Measurements from ENCODE around the gene PYGO1.

The PYGO1 gene

GRCh38 chr15:55546718-55547117 is 41.4 kb downstream of the PYGO1 start:
- H3K27ac ChIP-seq: no peak overlapping the region
- H3K36me3 ChIP-seq (replicated peaks): no peaks in the 10 kb centered on the region
- in situ Hi-C loops (cut with HindIII; ENCODE audit: low pct_ligation_motif_present, low sequenced_read_pairs): no loop called here
- no peak overlapping the region for H3K4me3 ChIP-seq (ENCODE audit: low read depth, low read length)
- TF ChIP-seq CTCF (IDR thresholded peaks at IDR 0.05; ENCODE audit: low read depth, low read length, missing control alignments): no peak
- DNase-seq: peak; percentile 12
- H3K27me3 ChIP-seq (replicated peaks): no peaks in the 10 kb centered on the region

- no peak for DNase-seq
- TF ChIP-seq CTCF (IDR thresholded peaks at IDR 0.05; ENCODE audit: low read depth, low read length, missing control alignments): no peak
- in situ Hi-C loops (cut with HindIII; ENCODE audit: low pct_ligation_motif_present, low sequenced_read_pairs): no loop called here
- Histone ChIP-seq H3K4me3 (ENCODE audit: low read depth, low read length) (no peak overlapping the region), H3K36me3 (replicated peaks) (no peaks in the 10 kb centered on the region), H3K27me3 (replicated peaks) (no peaks in the 10 kb centered on the region), H3K27ac (no peak overlapping the region)
These were observed 52.7 kb downstream of the PYGO1 start for GRCh38 chr15:55535436-55535835.

GRCh38 chr15:55532944-55533343 is 55.2 kb downstream of the PYGO1 start:
- Histone ChIP-seq H3K27ac (no peak overlapping the region), H3K27me3 (replicated peaks) (no peaks in the 10 kb centered on the region), H3K36me3 (replicated peaks) (no peaks in the 10 kb centered on the region), H3K4me3 (ENCODE audit: low read depth, low read length) (no peak overlapping the region)
- in situ Hi-C loops (cut with HindIII; ENCODE audit: low pct_ligation_motif_present, low sequenced_read_pairs): no loop called here
- TF ChIP-seq CTCF (IDR thresholded peaks at IDR 0.05; ENCODE audit: low read depth, low read length, missing control alignments): no peak
- DNase-seq: no peak

GRCh38 chr15:55530861-55531313 is 57.3 kb downstream of the PYGO1 start:
- H3K27ac ChIP-seq: no peak overlapping the region
- DNase-seq: peak; percentile 12
- H3K27me3 ChIP-seq (replicated peaks): no peaks in the 10 kb centered on the region
- in situ Hi-C loops (cut with HindIII; ENCODE audit: low pct_ligation_motif_present, low sequenced_read_pairs): no loop called here
- no peak for TF ChIP-seq CTCF (IDR thresholded peaks at IDR 0.05; ENCODE audit: low read depth, low read length, missing control alignments)
- H3K36me3 ChIP-seq (replicated peaks): no peaks in the 10 kb centered on the region
- H3K4me3 ChIP-seq (ENCODE audit: low read depth, low read length): no peak overlapping the region

GRCh38 chr15:55528812-55529211 is 59.3 kb downstream of the PYGO1 start:
- Histone ChIP-seq H3K4me3 (ENCODE audit: low read depth, low read length) (no peak overlapping the region), H3K27me3 (replicated peaks) (no peaks in the 10 kb centered on the region), H3K36me3 (replicated peaks) (no peaks in the 10 kb centered on the region), H3K27ac (no peak overlapping the region)
- TF ChIP-seq CTCF (IDR thresholded peaks at IDR 0.05; ENCODE audit: low read depth, low read length, missing control alignments): no peak
- no peak for DNase-seq
- in situ Hi-C loops (cut with HindIII; ENCODE audit: low pct_ligation_motif_present, low sequenced_read_pairs): no loop called here

- in situ Hi-C loops (cut with HindIII; ENCODE audit: low pct_ligation_motif_present, low sequenced_read_pairs): no loop called here
- DNase-seq: no peak
- Histone ChIP-seq H3K27ac (no peak overlapping the region), H3K4me3 (ENCODE audit: low read depth, low read length) (no peak overlapping the region), H3K36me3 (replicated peaks) (no peaks in the 10 kb centered on the region), H3K27me3 (replicated peaks) (no peaks in the 10 kb centered on the region)
- TF ChIP-seq CTCF (IDR thresholded peaks at IDR 0.05; ENCODE audit: low read depth, low read length, missing control alignments): no peak
These were observed 61.0 kb downstream of the PYGO1 start for GRCh38 chr15:55527150-55527549.
